HG02759 (cell line): Measurements from ENCODE around the gene TGFBR1.
"Not testable (repeated sequence)": the region's sequence is repeated elsewhere in the genome, so short reads cannot be mapped to it uniquely, and the experiment has no call there.

Experiments
- ATAC-seq: cut with Tn5 transposase; IDR thresholded peaks from one replicate; pipeline ENCODE4 v1.9.1; 2021; ENCODE audit warnings: mild to moderate bottlenecking, moderate library complexity; ENCODE audit not compliant: unreplicated experiment

Gene TGFBR1

DNA sequence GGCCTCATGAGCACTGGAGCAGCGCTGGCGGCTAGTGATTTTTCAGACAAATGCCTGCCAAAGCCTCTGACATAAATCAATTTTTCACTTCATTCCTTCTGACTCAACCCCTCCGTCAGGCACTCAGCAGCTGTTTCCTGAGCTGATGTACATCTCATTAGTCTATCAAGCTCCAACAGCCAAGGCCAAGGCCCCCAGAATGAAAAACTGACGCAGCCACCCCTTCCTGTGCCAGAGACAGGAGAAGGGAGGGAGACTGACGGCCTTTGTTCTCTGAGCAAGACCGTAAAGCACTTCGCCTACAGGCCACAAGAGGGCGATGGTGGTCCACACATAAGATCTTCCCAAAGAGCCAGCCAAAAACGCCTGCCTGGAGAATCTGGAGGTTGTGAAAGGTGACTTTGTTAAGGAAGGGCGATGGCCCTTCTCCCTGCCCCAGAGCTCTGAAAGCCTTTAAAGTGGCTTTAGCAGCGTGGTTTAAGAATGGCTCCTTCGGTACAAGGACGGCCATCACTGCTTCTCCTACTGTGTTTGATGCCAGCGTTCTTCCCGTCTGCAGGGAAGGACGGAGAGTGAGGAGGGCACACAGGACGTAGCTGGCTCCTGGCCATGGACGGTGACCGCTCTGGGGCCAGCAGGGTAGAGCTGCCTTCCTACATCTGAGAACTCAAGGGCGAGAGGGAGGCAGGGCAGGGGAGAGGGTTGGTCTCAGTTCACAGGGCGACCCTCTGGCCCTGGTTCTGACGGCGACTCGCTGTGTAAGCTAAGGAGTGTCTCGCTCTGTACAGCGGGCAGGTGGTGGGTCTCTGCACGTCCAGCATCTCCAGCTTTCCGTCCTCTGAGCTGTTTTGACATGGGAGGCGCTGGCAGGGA, 79.8 kb downstream of the TGFBR1 start:
- peak; percentile 50 for ATAC-seq

DNA sequence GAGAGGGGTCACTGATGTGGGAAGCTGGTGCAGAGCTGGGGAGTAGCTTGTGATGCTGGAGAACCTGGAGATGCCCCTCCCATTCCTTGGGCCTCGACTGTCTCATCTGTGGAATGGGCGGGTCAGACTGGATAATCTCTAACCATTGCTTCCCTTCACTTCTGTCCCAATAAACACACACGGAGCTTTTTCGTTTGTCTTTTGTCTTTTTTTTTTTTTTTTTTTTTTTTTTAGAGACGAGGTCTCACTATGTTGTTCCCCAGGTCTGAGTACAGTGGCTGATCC, 80.4 kb downstream of the TGFBR1 start:
- ATAC-seq, result no peak

DNA sequence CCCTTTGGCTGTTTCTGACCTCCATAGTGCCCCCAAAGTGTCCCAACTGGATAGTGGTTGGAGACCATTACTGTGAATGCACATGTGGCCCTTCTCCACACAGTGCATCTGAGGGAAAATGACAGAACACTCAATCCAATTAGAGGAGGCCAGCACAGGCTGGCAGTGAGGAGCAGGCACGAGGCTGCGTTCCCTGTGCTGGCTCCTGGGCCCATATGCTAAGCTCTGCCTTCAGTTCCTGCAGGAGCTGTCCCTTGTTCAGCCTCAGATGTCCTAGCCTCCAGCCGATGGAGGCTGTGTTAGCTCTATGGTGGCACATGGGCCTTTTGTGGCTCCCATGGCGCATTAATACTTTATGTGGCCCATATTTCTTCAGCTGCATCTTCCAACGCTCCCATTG, 81.0 kb downstream of the TGFBR1 start:
- ATAC-seq, result no peak

DNA sequence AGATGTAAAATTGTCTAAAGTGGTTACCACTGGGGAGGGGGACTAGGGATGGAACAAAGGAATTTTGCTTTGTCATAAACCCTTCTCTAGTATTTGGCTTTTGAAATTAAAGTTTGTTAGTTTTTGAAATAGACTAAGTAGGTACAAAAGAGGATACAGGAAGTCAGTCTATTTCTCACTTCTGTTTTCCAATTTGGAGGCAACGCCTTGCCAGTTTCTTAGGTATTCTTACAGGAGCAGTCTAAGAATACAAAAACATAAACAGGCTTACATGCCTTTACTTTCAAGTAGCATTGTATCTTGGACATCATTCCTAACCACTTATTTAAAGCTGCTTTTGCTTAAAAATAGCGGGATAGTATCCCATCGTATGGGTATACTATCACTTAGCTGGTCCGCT, 82.4 kb downstream of the TGFBR1 start:
- ATAC-seq, result no peak

DNA sequence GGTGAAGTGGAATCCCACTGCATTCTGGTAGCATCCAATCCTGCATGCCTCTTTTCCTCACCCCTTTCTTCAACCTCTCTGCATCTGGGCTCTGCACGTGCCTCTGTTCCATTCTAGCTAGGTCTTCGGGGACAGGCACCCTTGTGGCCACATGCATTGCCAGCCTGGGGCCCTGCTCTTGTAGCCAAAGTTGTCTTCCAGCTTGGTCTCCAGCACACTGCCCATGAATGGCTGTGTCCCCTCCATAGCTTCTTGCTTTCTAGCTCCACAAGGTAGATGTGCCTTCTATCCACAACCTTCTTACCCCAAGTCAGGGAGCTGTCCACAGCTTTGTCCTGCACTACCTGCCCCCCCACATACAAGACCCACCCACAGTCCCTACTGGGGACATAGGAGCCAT, 84.3 kb downstream of the TGFBR1 start:
- no peak for ATAC-seq

DNA sequence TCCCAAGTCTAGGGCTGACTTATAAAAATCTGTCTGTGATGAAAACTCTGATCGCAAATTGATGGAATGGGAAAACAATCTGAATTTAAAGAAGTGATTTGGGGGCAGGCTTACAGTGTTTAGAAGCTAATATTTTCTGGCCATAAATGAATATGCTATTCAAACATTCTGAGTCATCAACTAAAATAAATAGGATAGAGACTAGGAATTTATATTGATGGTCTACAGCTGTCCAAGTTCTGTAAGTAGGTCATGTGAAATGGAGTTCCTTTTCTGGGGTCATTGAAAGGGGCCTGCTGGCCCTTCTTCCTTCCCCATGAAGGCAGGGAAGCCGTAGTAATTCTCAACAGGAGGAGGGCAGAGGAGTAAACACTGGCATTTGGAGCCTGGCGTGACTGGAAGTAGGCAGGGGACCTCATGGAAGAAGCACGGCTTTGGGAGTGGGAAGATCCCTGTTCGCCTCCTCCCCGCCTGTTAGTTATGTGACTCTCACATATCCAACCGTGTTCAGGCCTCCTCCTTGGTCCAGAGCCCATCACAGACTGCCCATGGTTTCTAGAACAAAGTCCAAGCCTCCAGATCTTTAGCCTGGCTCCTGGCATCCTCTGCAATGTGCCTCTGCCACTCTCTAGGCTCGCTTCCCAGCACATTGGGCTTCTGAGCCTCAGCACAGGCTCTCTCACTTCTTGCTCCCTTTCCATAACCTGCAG, 85.1 kb downstream of the TGFBR1 start:
- no peak for ATAC-seq

DNA sequence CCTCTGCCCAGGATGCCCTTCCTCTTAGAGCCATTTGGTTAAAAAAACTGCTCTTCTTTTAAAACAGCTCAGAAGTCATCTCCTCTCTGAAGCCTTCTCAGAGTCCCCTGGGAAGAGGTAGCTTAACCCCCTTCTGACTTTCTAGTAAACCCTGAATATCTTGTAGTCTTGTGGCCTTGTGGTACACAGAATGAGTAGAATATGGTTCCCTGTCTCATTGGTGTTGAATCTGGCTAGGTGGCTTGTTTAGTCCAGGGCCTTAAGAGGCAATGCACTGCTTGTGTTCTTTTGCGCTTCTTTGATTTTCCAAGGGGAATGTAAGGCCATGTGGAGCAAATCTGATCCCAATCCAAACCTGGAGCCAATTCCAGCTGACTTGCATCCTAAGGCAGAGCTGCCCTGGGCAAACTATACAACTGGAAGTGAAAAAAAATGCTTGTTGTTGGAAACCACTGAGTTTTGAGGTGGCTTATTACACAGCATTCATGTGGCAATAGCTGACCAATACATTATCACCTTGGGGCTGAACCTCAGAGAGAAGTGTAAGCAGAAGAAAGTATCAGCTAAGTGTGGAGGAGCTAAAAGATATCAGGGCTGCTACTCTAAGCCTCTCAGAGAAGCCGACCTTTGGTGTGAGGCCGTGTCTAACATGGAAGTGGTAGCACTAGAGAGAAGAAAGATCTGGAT, 85.8 kb downstream of the TGFBR1 start:
- no peak for ATAC-seq

DNA sequence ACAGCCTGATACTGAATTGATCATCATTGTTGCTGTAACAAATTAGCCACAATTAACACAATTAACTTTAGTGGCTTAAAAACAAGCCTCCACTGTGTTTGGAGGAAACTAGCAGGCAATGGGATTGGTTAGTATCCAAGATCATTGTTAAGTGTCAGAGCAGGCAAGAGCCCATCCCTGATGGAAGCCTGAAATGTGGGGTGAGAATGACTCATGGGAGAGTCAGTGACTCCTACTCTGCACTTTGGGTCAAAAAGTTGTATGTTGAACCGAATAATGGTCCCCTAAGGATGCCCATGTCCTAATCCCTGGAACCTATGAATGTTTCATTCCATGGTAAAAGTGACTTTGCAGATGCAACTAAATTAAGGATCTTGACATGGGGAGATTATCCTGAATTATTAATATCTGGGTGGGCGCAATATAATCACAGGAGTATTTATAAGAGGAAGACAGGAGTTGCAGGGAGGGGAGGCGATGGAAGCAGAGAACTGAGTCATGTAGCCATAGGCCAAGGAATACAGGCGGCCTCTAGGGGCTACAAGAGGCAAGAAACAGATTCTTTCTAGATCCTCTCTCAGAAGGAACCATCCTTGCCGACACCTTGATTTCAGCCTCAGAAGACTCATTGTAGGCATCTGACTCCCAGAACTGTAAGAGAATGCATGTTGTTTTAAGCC, 88.0 kb downstream of the TGFBR1 start:
- ATAC-seq, result no peak

DNA sequence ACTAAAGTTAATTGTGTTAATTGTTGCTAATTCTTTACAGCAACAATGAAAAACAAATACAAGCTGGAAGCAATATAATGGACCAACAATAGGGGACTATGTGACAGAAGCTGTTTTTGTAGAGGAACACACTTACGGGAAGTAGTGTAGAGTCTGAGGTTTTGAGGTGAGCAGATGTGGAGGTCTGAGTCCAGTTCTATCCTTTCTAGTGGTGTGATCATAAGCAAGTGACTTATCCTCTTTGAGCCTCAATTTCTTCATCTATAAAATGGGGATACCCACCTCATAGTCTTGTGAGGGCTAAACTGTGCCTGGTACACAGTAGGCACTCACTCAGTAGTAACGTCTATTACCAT, 88.5 kb downstream of the TGFBR1 start:
- no peak for ATAC-seq

DNA sequence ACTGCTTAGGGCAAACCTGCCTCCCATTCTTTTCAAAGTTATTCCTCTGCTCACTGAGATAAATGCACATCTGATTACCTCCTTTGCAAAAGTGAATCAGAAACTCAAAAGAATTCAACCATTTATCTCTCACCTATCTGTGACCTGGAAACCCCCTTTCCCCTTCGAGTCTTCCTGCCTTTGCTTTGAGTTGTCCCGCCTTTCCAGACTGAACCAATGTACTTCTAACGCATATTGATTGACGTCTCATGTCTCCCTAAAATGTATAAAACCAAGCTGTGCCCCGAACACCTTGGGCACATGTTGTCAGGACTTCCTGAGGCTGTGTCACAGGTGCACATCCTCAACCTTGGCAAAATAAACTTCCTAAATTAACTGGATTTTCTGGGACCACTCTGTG, 91.6 kb downstream of the TGFBR1 start:
- not testable (repeated sequence) for ATAC-seq

DNA sequence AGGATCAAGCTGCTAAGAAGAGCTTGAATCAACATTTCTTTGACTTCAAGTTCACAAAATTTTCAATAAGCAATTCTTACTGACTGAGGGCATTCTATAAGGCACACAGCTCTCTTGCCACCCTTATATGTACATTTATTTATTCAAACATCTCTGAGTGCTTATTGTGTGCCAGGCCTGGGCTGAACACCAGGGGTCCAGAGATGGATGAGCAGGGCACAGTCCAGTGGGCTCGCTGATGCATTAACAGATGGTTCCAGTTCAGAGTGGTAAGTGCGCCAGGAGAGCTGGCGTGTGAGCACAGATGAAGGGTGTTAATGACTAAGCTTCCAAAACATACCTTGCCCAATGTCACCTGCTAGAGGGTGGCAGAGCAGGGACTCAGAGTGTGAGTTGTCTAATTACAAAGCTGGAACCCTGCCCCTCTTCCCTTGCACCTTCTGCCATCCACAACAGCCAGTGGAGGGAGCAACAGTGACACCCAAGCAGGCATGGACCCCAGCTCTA, 92.3 kb downstream of the TGFBR1 start:
- no peak for ATAC-seq

DNA sequence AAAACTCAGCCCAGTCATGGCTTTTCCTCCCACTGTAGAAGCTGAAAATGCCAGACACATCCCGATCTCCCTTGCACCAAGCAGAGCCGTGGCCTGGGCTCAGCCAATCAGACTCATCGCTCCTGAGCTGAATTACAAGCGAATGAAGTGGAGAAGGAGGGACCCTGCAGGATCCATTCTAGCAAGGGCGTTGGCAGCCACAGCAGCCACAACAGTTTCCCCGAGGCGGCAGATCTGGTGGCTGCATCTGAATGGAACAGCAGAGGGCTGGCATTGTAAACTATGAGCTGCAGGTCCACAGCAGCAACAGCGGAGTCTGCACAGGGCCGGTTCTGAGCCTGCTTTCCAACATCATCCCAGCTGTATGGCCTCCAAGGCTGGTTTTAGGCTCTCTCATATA, 93.1 kb downstream of the TGFBR1 start:
- no peak for ATAC-seq

DNA sequence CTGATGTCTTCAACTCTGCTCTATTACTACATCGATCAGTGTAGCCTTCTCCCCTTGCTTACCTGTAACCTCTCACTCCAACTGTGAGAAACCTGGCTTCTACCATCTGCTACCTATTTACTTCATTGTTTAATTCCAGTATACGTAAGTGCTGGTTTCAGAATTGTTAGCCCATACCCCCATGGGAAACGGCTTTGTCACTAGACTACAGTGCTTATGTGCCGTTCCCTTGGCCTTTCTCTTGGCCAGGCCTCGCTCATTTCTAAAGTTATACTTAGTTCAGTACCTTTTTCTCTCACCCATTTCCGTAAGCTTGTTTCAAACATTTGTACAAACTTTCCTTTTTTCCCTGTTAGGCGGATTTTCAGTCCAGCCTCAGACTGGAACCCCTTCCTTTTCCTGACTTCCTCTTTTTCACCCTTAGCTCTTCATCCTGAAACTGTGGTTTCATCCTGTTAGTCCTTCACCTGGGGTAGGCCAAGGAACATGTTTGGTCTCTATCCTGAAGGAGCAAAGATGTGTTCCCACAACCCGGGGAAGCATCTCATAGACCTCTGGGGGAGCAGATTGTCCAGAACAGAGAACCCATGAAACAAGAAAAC, 95.1 kb downstream of the TGFBR1 start:
- ATAC-seq, result no peak

DNA sequence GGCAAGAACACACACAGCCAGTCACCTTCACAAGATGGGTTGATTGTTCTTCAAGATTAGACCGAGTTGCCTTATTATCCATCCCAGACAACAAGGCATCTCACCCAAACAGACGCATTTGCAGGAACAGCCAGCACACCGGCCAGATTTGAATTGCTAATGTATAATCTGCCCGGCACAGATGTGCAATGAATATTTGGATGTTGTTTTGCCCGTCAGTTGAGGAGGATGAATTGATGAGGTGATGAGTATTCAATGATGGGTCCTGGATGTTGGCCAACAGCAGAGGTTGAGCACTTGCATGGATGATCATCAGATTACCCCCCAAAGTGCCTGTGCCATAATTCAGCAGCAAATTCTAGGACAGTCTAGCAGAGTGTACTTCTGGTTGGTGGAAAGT, 96.7 kb downstream of the TGFBR1 start:
- no peak for ATAC-seq
